Measurements from ENCODE around the gene UGT1A3.

GRCh38 chr2:233747283-233747544 is 18.4 kb downstream of the UGT1A3 start:
- no peak for TF ChIP-seq CTCF (IDR thresholded peaks at IDR 0.05 in 2 of 3, conservative IDR thresholded peaks at IDR 0.05 in 1 of 3; ENCODE audit: control insufficient read depth in 2 of 3, extremely low read depth in 1 of 3, insufficient read depth in 1 of 3, low read depth in 3 of 3, low read length in 3 of 3)
- TF ChIP-seq NFYA (IDR thresholded peaks at IDR 0.05; ENCODE audit: borderline replicate concordance, low read depth, low read length): no peak
- TF ChIP-seq MAX (IDR thresholded peaks at IDR 0.05; ENCODE audit: low read depth, low read length): no peak
- no peak for TF ChIP-seq POLR2A (IDR thresholded peaks at IDR 0.05; ENCODE audit: low read depth, low read length)
- no peak for TF ChIP-seq BHLHE40 (IDR thresholded peaks at IDR 0.05; ENCODE audit: borderline replicate concordance in 1 of 2, low read depth in 2 of 2, low read length in 1 of 2)
- no peak for TF ChIP-seq EZH2 (IDR thresholded peaks at IDR 0.05; ENCODE audit: borderline replicate concordance, control insufficient read depth, low read depth, low read length)
- TF ChIP-seq ELK1 (IDR thresholded peaks at IDR 0.05; ENCODE audit: low read depth, low read length): no peak
- no peak for TF ChIP-seq HDGF (IDR thresholded peaks at IDR 0.05)

Measured in GM12878 (cell line).